Measurements from ENCODE around the gene PICK1. TPM values are rescaled to one million over a fixed set of nuclear protein-coding genes. Genes with fewer than 3 reads are reported as not detected.
A peak's percentile ranks its signal among the peaks of the same experiment; 100 is the strongest.

PICK1 gene
- total and polyA plus RNA-seq, 2 of the 13 experiments (the other 11 are each of a cell fraction or from before 2014, with no cell fraction given) = 19.3 to 25.3 TPM

DNA sequence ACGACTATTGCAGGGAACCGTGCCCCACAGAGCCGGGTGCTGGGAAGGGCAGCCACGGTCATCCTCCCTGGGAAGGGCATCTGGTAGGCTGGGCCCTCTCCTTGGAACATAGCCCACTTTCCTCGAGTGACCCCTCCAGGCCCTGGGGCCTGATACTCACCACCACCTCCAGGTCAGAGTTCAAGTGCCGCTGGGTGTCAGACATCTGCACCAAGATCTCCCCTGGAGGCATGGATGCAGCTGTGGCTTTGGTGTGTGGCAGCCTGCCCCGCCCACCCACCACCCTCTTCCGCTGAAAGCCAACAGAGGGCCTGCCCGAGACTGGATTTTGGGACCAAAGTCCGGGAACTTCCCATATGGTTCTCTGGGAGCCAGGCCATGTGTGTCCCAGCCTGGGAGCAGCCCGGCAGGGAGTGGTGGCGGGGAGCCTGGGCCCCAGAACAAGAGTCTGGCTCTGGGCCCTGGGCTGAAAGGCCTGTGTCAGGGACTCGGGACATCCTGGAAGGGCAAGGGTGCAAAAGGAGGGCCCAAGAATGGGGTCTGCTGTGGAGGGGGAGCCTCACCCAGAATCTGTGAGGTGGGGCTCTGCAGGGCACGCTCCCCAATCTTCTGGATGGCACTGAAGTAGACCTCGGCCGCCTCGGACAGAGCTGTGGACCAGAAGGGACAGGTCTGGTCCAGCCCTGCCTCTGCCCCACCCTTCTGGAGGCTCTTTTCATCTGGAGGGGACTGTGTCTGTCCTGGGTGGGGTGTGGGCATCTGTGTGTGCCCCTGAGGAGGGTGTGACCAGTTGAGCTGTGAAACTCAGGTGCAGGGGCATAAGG, 50.7 kb downstream of the PICK1 start (continued):
- TF ChIP-seq PBX3 (CRISPR knock-in tag; IDR thresholded peaks at IDR 0.05; ENCODE audit: borderline replicate concordance) = no peak
- peak; percentile 30; the same call in 1 of the 2 replicates for TF ChIP-seq TAF1 (CRISPR knock-in tag; IDR thresholded peaks at IDR 0.05)
- TF ChIP-seq CHD4 (IDR thresholded peaks at IDR 0.05; ENCODE audit: borderline replicate concordance, low read length) = no peak
- no peak for TF ChIP-seq ZNF296 (CRISPR knock-in tag; conservative IDR thresholded peaks at IDR 0.05)
- peak; percentile 88 for TF ChIP-seq RXRA (CRISPR knock-in tag; IDR thresholded peaks at IDR 0.05)
- TF ChIP-seq GTF3A (CRISPR knock-in tag; conservative IDR thresholded peaks at IDR 0.05) = no peak
- TF ChIP-seq DMAP1 (CRISPR knock-in tag; IDR thresholded peaks at IDR 0.05) = peak; percentile 77
- TF ChIP-seq RCOR2 (CRISPR knock-in tag; IDR thresholded peaks at IDR 0.05) = peak; percentile 66
- TF ChIP-seq, protein P1, sequence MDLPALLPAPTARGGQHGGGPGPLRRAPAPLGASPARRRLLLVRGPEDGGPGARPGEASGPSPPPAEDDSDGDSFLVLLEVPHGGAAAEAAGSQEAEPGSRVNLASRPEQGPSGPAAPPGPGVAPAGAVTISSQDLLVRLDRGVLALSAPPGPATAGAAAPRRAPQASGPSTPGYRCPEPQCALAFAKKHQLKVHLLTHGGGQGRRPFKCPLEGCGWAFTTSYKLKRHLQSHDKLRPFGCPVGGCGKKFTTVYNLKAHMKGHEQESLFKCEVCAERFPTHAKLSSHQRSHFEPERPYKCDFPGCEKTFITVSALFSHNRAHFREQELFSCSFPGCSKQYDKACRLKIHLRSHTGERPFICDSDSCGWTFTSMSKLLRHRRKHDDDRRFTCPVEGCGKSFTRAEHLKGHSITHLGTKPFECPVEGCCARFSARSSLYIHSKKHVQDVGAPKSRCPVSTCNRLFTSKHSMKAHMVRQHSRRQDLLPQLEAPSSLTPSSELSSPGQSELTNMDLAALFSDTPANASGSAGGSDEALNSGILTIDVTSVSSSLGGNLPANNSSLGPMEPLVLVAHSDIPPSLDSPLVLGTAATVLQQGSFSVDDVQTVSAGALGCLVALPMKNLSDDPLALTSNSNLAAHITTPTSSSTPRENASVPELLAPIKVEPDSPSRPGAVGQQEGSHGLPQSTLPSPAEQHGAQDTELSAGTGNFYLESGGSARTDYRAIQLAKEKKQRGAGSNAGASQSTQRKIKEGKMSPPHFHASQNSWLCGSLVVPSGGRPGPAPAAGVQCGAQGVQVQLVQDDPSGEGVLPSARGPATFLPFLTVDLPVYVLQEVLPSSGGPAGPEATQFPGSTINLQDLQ (CRISPR knock-in tag; IDR thresholded peaks at IDR 0.05) = no peak
- TF ChIP-seq ZNF446 (CRISPR knock-in tag; IDR thresholded peaks at IDR 0.05) = no peak
- TF ChIP-seq KDM5A (IDR thresholded peaks at IDR 0.05; ENCODE audit: borderline replicate concordance, low read length) = no peak
- no peak for TF ChIP-seq KLF12 (CRISPR knock-in tag; IDR thresholded peaks at IDR 0.05; ENCODE audit: borderline replicate concordance)
- TF ChIP-seq RBM39 (IDR thresholded peaks at IDR 0.05; ENCODE audit: low read depth, low read length, poor library complexity, severe bottlenecking) = no peak
- no peak for TF ChIP-seq NFYC (CRISPR knock-in tag; IDR thresholded peaks at IDR 0.05)
- no peak for TF ChIP-seq SNAI1 (CRISPR knock-in tag; IDR thresholded peaks at IDR 0.05; ENCODE audit: borderline replicate concordance)
- TF ChIP-seq FOXK1 (CRISPR knock-in tag; IDR thresholded peaks at IDR 0.05; ENCODE audit: borderline replicate concordance, low read depth) = peak; percentile 18; the same call in 1 of the 2 replicates
- TF ChIP-seq, protein P2, sequence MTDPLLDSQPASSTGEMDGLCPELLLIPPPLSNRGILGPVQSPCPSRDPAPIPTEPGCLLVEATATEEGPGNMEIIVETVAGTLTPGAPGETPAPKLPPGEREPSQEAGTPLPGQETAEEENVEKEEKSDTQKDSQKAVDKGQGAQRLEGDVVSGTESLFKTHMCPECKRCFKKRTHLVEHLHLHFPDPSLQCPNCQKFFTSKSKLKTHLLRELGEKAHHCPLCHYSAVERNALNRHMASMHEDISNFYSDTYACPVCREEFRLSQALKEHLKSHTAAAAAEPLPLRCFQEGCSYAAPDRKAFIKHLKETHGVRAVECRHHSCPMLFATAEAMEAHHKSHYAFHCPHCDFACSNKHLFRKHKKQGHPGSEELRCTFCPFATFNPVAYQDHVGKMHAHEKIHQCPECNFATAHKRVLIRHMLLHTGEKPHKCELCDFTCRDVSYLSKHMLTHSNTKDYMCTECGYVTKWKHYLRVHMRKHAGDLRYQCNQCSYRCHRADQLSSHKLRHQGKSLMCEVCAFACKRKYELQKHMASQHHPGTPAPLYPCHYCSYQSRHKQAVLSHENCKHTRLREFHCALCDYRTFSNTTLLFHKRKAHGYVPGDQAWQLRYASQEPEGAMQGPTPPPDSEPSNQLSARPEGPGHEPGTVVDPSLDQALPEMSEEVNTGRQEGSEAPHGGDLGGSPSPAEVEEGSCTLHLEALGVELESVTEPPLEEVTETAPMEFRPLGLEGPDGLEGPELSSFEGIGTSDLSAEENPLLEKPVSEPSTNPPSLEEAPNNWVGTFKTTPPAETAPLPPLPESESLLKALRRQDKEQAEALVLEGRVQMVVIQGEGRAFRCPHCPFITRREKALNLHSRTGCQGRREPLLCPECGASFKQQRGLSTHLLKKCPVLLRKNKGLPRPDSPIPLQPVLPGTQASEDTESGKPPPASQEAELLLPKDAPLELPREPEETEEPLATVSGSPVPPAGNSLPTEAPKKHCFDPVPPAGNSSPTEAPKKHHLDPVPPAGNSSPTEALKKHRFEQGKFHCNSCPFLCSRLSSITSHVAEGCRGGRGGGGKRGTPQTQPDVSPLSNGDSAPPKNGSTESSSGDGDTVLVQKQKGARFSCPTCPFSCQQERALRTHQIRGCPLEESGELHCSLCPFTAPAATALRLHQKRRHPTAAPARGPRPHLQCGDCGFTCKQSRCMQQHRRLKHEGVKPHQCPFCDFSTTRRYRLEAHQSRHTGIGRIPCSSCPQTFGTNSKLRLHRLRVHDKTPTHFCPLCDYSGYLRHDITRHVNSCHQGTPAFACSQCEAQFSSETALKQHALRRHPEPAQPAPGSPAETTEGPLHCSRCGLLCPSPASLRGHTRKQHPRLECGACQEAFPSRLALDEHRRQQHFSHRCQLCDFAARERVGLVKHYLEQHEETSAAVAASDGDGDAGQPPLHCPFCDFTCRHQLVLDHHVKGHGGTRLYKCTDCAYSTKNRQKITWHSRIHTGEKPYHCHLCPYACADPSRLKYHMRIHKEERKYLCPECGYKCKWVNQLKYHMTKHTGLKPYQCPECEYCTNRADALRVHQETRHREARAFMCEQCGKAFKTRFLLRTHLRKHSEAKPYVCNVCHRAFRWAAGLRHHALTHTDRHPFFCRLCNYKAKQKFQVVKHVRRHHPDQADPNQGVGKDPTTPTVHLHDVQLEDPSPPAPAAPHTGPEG (CRISPR knock-in tag; IDR thresholded peaks at IDR 0.05) = no peak
- TF ChIP-seq ZBTB37 (CRISPR knock-in tag; IDR thresholded peaks at IDR 0.05) = peak; percentile 89
- no peak for TF ChIP-seq RFX3 (CRISPR knock-in tag; IDR thresholded peaks at IDR 0.05)

All from HepG2 (cell line).